OCI-LY3 (cell line): ENCODE measurements around the gene RAPGEF5.

Experiments used
- H2AFZ ChIP-seq: fragments of 200-600, 300-600 bp; shearing (Covaris generic); 2 replicates; pipeline ENCODE4 v1.6.0; 2014; ENCODE audit warnings: antibody characterized with exemption, low read depth, low read length
- H3K27ac ChIP-seq: fragments of 200-600, 300-600 bp; sonication (generic); 2 replicates; pipeline ENCODE4 v1.5.1; 2014; ENCODE audit warnings: mild to moderate bottlenecking, low read length, moderate library complexity, mixed read lengths
- H3K27me3 ChIP-seq: fragments of 200-600, 300-600 bp; sonication (generic); 2 replicates; pipeline ENCODE4 v1.6.1; 2014; ENCODE audit warnings: low read depth, low read length, mixed read lengths
- H3K36me3 ChIP-seq: fragments of 200-600, 300-600 bp; sonication (generic); replicated peaks from 2 replicates; pipeline ENCODE3; 2014; ENCODE audit warnings: low read depth, low read length, mixed read lengths
- H3K4me1 ChIP-seq: fragments of 300-600, 200-600 bp; sonication (generic); 2 replicates; pipeline ENCODE4 v1.6.1; 2014; ENCODE audit warnings: low read length, mixed read lengths
- H3K4me2 ChIP-seq: fragments of 200-600, 300-600 bp; sonication (generic); 2 replicates; pipeline ENCODE4 v1.6.1; 2014; ENCODE audit warnings: low read length, mixed read lengths
- H3K4me3 ChIP-seq: fragments of 300-600, 200-600 bp; sonication (generic); 2 replicates; pipeline ENCODE4 v1.5.1; 2014; ENCODE audit warnings: antibody characterized with exemption, mild to moderate bottlenecking, low read length, moderate library complexity
- H3K79me2 ChIP-seq: fragments of 300-600, 200-600 bp; shearing (Covaris generic); 2 replicates; pipeline ENCODE4 v1.6.1; 2014; ENCODE audit warnings: mild to moderate bottlenecking, low read length, mixed read lengths
- H3K9ac ChIP-seq: fragments of 300-600, 200-600 bp; shearing (Covaris generic); 2 replicates; pipeline ENCODE4 v1.6.0; 2014; ENCODE audit warnings: mild to moderate bottlenecking, low read length, moderate library complexity
- H3K9me3 ChIP-seq: fragments of 200-600, 300-600 bp; shearing (Covaris generic); 2 replicates; pipeline ENCODE4 v1.6.1; 2014; ENCODE audit warnings: low read length, mixed read lengths; ENCODE audit not compliant: insufficient read depth
- H4K20me1 ChIP-seq: fragments of 200-600, 300-600 bp; sonication (generic); 2 replicates; pipeline ENCODE4 v1.6.1; 2016; ENCODE audit warnings: low read length, mixed read lengths; ENCODE audit not compliant: insufficient read depth
- EZH2phosphoT487 ChIP-seq: fragments of 200-600 bp; shearing (Covaris generic); IDR thresholded peaks from 2 replicates; pipeline ENCODE4 v1.6.1; 2018; ENCODE audit warnings: antibody characterized with exemption, mixed run types, low read depth
- TF ChIP-seq, protein P1 (sequence below): fragments of 200-600, 300-600 bp; sonication (generic); IDR thresholded peaks from 2 replicates; pipeline ENCODE4 v1.5.1; 2014; ENCODE audit warnings: antibody characterized with exemption, low read length, low read depth

Gene RAPGEF5

DNA sequence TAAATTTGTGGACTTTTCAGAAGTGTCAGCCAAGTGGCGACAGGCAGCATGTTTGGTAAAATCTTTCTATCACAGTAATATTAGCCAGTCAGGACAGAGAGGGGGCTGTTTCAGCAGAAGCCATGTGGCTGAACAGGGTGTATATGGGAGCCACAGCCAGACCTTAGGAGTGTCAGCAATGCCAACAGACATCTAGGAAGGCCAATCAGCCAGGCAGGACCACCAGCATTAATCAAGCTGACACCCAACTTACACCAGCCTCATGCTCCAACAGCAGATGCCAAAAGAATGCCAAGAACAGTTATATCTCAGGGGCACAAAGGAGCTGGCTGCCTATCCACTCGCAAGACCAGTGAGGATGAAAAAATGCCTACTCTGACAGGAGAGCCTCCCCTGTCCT, 54.8 kb downstream of the RAPGEF5 start:
- no peak overlapping the region for H2AFZ ChIP-seq
- H3K9ac ChIP-seq = no peak overlapping the region
- no peaks in the 10 kb centered on the region for H3K9me3 ChIP-seq
- no peak overlapping the region for H3K4me2 ChIP-seq
- TF ChIP-seq EZH2phosphoT487 = no peak
- TF ChIP-seq, protein P1, sequence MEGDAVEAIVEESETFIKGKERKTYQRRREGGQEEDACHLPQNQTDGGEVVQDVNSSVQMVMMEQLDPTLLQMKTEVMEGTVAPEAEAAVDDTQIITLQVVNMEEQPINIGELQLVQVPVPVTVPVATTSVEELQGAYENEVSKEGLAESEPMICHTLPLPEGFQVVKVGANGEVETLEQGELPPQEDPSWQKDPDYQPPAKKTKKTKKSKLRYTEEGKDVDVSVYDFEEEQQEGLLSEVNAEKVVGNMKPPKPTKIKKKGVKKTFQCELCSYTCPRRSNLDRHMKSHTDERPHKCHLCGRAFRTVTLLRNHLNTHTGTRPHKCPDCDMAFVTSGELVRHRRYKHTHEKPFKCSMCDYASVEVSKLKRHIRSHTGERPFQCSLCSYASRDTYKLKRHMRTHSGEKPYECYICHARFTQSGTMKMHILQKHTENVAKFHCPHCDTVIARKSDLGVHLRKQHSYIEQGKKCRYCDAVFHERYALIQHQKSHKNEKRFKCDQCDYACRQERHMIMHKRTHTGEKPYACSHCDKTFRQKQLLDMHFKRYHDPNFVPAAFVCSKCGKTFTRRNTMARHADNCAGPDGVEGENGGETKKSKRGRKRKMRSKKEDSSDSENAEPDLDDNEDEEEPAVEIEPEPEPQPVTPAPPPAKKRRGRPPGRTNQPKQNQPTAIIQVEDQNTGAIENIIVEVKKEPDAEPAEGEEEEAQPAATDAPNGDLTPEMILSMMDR = no peak
- no peak overlapping the region for H3K4me3 ChIP-seq
- H3K27me3 ChIP-seq = no peaks in the 10 kb centered on the region
- peaks cover 2% of the 10 kb centered on the region for H3K36me3 ChIP-seq
- H4K20me1 ChIP-seq = no peaks in the 10 kb centered on the region
- no peaks in the 10 kb centered on the region for H3K79me2 ChIP-seq
- H3K4me1 ChIP-seq = no peaks in the 10 kb centered on the region
- no peak overlapping the region for H3K27ac ChIP-seq

DNA sequence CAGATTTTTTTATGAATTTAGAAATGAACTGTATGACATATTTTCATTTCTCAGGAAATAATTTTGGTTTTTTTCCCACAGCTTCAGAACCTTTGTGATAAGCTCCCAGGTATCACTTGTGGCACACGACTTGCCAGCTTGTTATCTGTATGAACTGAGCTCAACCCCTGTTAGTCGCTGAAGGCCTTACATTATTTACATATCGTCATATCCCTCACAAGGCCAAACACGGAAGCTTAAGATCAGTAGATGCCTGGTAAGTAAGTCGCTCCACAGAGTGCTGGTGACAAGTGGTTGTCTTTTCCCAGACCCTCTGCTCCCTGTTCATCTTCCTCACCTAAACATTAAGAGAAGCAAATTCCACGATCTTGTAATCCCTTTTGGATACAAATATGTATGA, 55.2 kb downstream of the RAPGEF5 start:
- no peaks in the 10 kb centered on the region for H4K20me1 ChIP-seq
- H3K36me3 ChIP-seq = no peaks in the 10 kb centered on the region
- H3K4me1 ChIP-seq = no peaks in the 10 kb centered on the region
- H3K9ac ChIP-seq = no peak overlapping the region
- no peaks in the 10 kb centered on the region for H3K27me3 ChIP-seq
- no peak overlapping the region for H3K4me2 ChIP-seq
- no peak overlapping the region for H3K27ac ChIP-seq
- TF ChIP-seq EZH2phosphoT487 = no peak
- TF ChIP-seq, protein P1 = no peak
- no peaks in the 10 kb centered on the region for H3K9me3 ChIP-seq
- no peaks in the 10 kb centered on the region for H3K79me2 ChIP-seq
- no peak overlapping the region for H2AFZ ChIP-seq
- H3K4me3 ChIP-seq = no peak overlapping the region

DNA sequence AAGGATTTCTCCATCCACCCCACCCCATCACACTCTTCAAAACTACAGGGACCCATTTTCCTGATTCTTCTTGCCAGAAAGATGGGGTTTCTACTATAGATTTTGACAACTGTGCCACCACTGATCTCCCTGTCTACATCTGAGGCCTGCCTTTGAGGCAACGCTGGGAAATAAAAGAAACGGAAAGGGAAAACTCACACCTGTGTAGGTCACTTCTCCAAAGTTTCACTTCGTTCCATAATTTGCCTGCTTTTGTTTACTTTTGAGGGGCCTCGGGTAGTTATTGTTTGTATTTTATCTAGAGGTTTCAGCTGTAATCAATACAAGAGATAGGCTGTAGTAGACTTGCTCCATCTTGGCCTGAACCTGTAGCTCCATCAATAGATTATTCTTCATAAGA, 56.1 kb downstream of the RAPGEF5 start:
- no peaks in the 10 kb centered on the region for H3K36me3 ChIP-seq
- H3K4me3 ChIP-seq = no peak overlapping the region
- H3K4me1 ChIP-seq = no peaks in the 10 kb centered on the region
- H3K27ac ChIP-seq = no peak overlapping the region
- H3K9ac ChIP-seq = no peak overlapping the region
- no peak overlapping the region for H3K4me2 ChIP-seq
- H4K20me1 ChIP-seq = no peaks in the 10 kb centered on the region
- no peaks in the 10 kb centered on the region for H3K79me2 ChIP-seq
- H3K27me3 ChIP-seq = no peaks in the 10 kb centered on the region
- no peaks in the 10 kb centered on the region for H3K9me3 ChIP-seq
- no peak overlapping the region for H2AFZ ChIP-seq
- TF ChIP-seq EZH2phosphoT487 = no peak
- TF ChIP-seq, protein P1 = no peak

DNA sequence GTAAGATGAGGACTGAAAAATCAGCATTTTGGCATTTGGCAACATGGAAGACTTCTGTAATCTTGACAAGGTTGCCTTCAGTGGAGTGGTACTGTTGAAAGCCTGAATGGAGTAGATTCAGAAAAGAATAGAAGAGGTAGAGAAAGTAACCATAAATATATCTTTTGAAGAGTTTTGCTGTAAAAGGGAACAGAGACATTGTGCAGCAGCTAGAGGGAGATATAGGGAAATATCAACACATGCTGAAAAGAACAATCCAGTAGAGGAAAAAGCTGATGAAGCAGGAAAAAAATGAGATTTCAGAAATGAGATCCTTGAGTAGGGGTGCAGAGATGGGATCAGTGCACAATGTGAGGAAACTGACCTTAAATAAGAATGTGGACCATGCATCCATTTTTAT, 60.0 kb downstream of the RAPGEF5 start:
- Histone ChIP-seq H3K27me3 (no peaks in the 10 kb centered on the region), H3K9ac (no peak overlapping the region), H3K9me3 (no peaks in the 10 kb centered on the region), H3K79me2 (no peaks in the 10 kb centered on the region), H3K36me3 (no peaks in the 10 kb centered on the region), H3K4me1 (no peaks in the 10 kb centered on the region), H3K27ac (no peak overlapping the region), H3K4me3 (no peak overlapping the region), H3K4me2 (no peak overlapping the region), H4K20me1 (no peaks in the 10 kb centered on the region), H2AFZ (no peak overlapping the region)
- no peak for TF ChIP-seq EZH2phosphoT487
- TF ChIP-seq, protein P1 = peak; percentile 36
